GM19239 (cell line): ENCODE data around the gene TBC1D5.
"Not testable (repeated sequence)": the region's sequence is repeated elsewhere in the genome, so short reads cannot be mapped to it uniquely, and the experiment has no call there.

Source experiments
- DNase-seq: peaks from one replicate; pipeline ENCODE4 v3.0.0; 2011; ENCODE audit warnings: low spot score; ENCODE audit not compliant: insufficient read length
- FAIRE-seq: peaks from 2 replicates; lab custom pipeline; 2011; peaks lifted over from hg19 to GRCh38; lab: Jason Lieb, UNC

TBC1D5 gene

DNA sequence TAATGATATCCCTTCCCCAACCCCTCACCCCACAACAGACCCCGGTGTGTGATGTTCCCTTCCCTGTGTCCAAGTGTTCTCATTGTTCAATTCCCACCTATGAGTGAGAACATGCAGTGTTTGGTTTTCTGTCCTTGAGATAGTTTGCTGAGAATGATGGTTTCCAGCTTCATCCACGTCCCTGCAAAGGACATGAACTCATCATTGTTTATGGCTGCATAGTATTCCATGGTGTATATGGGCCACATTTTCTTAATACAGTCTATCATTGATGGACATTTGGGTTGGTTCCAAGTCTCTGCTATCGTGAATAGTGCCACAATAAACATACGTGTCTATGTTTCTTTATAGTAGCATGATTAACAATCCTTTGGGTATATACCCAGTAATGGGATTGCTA, 129.4 kb downstream of the TBC1D5 start:
- DNase-seq, result not testable (repeated sequence)

DNA sequence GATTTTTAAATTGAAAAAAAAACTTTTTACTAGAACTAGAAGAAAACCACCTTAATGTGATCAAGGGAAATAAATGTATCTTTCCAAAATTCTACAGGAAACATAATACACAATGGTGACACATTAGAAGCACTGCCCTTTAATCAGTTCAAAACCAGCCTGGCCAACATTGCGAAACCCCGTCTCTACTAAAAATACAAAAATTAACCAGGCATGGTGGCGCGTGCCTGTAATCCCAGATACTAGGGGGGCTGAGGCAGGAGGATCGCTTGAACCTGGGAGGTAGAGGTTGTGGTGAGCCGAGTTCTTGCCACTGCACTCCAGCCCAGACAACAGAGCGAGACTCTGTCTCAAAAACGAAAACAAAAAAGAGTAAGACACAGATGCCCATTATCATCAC, 134.5 kb downstream of the TBC1D5 start:
- FAIRE-seq (no peak), DNase-seq (no peak)

More for the DNA sequence above, 129.4 kb downstream of the TBC1D5 start:
- FAIRE-seq, result not testable (repeated sequence)

DNA sequence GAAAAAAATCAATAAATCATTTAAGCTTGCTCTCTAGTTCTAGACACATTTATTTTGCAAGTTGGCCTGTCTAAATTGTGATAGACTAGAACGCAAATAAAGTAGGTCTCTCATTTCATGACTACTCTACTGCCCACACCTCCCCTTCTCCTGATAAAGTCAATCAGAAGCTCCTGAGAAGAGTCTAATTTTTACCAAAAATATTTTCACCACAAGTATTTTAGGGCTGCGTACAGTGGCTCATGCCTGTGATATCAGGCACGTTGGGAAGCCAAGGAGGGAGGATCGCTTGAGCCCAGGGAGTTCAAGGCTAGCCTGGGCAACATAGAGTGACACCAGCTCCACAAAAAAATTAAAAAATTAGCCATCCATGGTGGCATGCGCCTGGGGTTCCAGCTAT, 136.5 kb downstream of the TBC1D5 start:
- FAIRE-seq, result no peak
- DNase-seq, result no peak

DNA sequence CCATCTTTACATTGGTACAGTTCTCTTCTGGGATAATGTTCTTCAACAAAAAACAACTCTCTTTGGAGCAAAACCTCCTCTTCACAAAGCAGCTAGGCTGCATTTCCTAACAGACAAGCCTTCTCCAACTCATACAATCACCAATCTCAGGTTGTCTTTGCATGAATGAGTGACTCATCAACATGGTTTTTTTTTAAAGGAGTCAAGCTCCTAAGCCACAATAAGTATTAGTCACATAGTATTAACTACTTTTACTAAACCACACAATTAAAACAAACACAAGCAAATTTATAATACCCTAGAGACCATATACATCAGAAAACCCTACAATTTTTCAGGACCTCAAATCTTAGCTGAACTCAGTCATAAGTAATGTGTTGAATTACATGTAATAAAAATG, 137.4 kb downstream of the TBC1D5 start:
- DNase-seq (no peak), FAIRE-seq (no peak)

DNA sequence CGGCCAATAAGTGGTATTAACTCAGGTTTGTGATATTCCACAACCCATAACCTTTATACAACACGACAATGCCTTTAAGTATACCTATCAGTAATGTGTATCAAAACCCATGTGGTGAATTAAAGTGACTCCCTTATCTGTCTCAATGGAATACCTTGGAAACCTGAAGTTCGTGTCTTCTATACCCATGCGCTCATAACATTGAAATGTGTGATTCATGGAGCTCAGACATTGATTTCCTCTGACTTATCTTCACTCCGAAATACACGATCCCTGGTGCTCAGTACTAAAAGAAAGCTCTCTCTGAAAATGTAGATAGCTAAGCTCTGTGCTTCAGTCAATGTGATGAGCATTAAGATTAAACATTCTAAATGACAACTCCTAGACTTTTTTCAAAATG, 140.3 kb downstream of the TBC1D5 start:
- DNase-seq (no peak), FAIRE-seq (no peak)

DNA sequence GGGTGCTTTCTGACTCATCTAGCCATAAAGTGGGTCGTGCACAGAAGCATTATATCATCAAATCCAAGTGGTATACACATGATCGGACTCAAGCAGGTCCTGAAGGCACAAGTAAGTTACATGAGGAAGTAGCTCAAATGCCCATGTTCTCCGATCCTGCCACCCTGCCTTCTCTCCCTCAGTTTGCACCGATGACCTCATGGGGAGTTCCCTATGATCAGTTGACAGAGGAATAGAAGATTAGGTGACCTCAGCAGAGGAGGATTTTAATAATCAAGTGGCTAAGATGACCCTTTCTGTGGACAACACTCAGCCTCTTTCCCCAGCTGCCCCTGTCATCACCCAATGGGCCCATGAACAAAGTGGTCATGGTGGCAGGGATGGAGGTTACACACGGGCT, 149.5 kb downstream of the TBC1D5 start:
- FAIRE-seq (no peak), DNase-seq (no peak)

DNA sequence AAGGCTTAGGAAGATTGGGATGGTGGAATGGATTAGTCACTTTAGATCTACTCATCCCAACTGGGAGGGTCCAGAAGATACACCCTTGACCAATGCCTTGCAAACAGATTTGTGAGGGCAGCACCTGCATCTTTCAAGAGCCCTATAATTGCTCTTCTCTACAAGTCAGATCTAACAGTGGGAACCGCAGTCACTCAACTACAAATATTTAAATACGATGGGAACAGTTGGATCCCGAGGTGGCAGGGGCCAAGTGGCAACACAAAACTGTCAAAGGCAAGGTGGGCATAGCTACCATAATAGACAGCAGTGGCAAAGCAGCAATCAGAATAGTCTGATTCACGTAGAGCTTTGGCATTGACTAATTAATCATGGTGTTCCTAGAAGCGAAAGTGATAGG, 152.0 kb downstream of the TBC1D5 start:
- no peak for FAIRE-seq

DNA sequence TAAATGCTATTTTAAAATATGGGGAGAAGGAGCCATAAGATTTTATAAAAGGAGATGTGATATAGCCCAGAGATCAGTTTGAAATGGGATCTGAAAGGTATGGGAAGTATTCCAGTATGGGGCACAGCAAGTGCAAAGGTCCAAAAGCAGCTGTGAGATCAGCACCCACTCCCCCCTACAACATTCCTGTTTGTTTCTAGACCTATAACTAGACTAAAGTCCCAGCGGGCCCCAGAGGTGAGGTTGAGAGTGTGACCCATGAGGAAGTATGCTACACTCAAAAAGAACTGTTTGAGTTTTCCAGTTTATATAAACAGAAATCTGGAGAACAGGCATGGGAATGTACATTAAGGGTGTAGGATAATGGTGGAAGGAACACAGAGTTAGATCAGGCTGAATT, 152.5 kb downstream of the TBC1D5 start:
- DNase-seq (no peak), FAIRE-seq (no peak)

More for the DNA sequence above, 152.0 kb downstream of the TBC1D5 start:
- DNase-seq, result no peak

DNA sequence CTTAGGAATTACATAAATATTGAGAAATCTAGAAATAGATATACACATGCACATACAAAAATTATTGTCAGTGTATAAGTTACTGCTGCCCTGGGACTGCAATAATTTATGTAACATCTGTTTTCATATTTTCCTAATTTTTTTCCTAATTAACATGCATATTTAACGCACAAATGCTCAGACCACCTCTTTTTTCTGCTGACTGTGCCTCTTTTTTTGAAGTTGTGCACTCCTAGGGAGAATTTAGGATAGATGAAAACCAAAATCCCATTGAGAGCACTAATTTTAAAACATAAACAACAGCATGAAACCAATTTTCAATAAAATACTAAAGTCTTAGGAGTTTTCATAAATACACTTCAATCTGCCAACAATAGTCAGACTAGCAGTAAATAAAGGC, 154.0 kb downstream of the TBC1D5 start:
- no peak for FAIRE-seq
- DNase-seq, result no peak

DNA sequence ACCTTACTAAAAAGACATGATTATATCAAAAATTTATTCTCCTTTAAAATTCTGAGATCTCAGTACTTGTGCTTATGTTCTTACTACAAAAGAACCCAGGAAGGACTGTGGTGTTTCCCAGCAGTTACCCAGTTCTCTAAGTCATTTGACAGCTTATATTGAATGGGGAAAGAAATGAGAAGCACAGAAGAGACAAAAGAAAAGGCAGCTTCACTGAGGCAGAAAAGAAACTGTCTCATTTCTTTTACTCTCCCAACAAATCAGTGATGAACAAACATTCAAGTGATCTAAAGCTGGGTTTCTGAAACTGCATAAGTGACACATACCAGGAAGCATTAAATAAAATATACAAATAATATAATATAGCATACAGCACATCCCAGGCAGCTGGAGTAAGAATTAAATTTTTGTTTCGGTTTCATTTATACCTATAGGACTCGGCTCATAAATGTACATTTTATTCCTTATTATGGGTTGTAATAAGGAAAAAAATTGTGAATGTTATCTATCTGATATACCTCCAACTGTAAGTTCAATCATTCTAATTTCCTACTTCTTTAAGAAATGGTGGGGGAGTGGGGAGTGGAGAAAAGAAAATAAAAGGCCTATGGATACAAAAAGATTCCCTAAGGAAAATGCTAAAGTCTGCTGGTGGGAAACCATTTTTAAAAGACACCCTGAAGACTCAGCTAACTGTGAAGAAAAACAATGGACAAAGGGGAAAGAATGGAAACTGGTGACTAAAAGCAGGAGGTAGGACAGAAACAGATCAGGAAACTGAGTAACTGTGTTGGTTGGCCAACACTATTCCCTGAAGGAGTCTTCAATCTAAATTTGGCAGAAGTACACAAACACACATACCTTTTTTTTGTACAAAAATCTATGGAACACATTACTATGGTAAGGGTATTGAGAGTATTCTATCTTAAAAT, 156.8 kb downstream of the TBC1D5 start:
- peak; percentile 23 for FAIRE-seq
- no peak for DNase-seq

DNA sequence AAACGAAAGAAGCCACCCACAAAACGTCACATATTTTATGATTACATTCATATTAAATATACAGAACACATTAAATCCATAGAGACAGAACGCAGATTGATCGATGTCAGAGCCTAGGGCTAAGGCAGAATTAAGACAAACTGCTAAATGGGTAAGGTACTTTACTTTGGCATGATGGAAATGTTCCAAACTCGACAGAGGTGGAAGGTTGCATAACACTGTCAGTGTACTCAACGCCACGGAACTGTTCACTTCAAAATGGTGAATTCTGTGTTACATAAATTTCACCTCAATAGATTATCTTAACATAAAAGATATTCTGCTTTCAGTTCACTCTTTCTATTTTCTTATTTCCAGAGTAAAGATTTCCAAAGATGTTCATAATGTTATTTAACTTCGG, 158.4 kb downstream of the TBC1D5 start:
- FAIRE-seq (no peak), DNase-seq (no peak)

DNA sequence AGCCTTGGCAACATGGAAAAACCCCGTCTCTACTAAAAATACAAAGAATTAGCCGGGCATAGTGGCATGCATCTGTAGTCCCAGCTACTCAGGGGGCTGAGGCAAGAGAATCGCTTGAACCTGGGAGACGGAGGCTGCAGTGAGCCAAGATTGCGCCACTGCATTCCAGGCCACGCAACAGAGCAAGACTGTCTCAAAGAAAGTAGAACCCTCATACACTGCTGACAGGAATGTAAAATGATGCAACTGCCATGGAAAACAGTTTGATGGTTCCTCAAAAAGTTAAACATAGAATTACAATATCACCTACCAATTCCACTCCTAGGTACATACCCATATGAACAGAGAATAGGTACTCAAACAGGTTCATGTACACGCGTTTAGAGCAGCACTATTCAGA, 158.9 kb downstream of the TBC1D5 start:
- DNase-seq (no peak), FAIRE-seq (no peak)

DNA sequence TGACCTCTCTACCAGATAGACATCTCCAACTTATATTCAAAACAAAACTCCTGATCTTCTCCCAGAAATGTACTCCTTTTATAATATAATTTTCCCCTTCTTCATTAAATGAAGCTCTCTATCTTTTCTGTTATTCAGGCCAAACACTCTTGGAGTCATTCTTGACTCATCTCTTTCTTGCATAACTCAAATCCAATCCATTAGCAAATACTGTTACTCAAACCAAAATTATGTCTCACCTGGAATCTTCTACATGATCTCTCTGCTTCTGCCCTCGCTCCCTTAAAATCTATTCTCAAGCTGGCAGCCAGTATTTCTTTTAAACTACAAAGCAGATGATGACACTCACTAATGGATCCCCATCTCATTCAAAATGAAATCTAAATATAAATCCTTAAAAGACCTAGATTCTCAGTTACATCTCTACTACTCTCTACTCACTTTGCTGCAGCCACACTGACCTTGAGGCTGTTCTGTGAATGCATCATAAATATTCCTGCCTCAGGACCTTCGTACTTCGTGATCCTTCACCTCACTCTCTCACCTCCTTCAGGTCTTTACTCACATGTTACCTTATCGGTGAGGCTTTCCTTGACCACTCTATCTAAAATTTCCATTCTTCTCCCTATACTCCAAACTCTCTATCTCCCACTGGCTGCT, 160.9 kb downstream of the TBC1D5 start:
- DNase-seq (no peak), FAIRE-seq (no peak)

DNA sequence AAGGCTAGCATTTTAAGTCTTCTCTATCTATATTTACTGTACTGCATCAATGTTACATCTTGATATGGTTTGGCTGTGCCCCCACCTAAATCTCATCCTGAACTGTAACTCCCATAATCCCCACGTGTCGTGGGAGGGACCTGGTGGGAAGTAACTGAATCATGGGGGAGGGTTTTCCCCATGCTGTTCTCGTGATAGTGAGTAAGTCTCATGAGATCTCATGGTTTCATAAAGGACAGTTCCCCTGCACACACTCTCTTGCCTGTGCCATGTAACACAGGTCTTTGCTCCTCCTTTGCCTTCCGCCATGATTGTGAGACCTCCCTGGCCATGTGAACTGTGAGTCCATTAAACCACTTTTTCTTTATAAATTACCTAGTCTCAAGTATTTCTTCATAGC, 161.5 kb downstream of the TBC1D5 start:
- no peak for DNase-seq
- peak; percentile 75 for FAIRE-seq

DNA sequence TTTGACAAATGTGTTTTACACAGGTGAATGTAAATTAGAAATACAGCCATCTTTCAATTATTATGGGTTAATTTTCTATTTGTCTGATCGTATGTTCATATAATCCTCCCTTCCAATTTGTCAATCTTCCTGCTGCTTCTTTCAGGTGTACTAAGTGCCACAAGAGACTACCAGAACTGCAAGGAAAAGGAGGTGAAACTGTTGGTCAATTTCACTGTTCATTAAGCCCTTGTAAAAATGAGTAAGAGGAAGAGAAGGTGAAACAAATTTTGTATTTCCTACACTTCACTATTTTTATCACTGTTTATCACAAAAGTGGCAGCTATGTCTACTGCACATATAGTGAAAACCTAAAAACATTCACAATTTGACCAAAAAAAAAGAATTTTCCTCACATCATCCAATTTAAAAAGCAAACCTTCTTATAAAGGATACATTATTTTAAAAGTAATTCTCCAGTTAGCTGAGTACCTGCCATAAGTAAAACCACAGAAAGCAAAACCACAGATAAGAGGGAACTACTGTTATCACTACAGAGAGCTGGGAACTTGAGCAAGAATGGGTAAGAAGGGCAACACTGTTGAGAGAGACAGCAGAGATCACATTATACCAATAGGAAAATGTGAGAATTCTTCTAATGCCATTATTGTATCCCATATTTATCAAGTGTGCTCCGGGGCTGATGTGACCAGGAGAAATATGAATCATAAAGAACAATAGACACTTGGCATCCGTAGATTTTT, 163.0 kb downstream of the TBC1D5 start:
- peak; percentile 89 for FAIRE-seq
- no peak for DNase-seq

DNA sequence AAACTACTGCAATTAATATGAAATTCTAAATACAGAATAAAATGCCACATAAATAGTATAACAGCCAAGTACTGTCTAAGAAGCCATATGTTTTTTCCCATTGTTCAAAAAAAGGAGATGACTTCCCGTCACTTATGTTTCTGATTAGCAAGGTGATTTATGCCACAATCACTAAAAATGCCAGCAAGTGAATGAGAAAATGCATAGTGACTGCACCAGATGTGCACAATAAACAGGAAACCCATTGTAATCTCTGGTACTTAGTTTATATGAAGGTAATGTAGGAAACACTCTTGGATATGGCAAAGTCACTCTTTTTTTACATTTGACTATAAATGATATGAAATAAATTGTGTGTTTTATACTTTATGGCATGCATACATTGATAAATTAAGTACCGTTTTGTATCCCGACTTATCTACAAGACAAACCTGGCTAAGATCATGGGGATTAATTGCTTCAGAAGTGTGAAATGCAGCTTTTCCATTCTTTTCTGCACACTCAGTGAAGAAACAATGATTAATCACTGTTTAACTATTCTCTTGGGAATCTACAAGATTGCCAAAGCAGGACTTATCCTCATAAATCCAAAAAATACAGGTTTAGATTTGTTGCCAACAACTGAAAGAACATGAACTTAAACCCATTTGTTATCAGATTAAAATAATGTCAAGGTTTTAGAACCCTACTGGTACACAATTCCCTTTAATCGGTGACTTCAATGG, 164.5 kb downstream of the TBC1D5 start:
- DNase-seq, result no peak
- peak; percentile 59 for FAIRE-seq

DNA sequence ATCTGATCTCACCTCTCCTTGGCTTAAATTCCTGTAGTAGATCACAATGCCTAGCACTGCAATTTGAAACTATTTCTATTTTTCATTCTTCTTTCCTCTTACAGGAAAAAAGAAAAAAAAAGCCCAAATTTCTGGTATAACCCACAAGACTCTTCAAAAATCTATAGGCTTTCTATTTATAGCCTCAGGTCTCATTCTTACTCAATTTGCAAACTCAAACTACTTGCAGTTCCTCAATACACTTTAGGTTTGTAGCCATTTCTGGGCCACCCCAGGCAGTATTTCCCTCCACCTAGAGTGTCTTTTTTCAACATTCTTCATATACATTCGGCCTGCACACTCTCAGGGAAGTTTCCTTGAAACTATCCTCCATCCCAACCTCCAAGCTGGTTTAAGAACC, 169.0 kb downstream of the TBC1D5 start:
- DNase-seq (no peak), FAIRE-seq (peak; percentile 88)

DNA sequence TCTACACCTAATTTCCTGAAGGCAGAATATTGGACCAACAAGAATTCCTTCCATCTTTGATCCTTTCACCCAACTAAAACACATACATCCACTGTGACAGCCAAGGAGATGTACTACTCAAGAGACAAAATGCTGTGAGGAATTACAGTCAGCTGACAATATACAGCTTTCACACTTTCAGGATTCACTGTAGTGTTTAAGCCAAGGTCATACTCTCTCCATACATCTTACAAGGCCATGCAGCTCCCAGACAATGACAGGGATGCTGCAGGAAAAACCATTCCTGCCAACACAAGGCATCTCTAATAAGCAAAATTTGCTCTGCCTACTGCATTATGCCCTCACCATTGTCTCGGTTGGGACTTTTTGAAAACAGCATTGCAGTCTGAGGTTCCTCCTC, 170.7 kb downstream of the TBC1D5 start:
- DNase-seq (no peak), FAIRE-seq (peak; percentile 64)

DNA sequence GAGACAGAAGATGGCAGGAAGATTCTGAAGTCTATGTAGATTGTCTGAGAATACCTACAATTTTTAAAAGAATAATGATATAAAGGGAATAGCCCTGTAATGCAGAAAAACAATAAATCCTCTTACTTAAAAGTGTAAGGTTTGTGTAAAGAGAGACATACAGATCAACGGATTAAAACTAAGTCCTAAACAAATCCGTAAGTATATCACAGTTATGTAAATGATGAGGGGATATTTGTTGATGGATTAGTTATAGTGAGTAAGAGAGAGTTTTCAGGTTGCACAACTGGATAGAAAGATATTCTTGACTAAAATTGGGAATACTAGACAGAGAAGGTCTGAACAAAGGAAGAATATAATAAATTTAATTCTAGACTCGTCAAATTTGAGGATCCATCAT, 179.6 kb downstream of the TBC1D5 start:
- DNase-seq (no peak), FAIRE-seq (no peak)

DNA sequence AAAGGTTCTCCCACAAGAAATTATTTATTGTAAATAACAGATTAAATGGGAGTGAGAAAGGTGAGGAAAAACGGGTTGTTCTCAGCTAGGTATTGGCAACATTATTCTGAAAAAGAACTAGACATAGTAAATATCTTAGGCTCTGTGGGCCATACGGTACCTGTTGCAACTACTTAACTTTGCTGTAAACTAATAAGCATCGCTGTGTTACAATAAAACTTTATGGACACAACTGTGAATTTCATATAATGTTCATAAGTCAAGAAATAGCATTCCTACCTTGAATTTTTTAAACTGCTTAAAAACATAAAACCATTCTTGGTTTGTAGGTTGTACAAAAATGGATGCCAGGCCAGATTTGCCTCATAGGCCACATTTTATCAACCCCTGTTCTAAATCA, 183.9 kb downstream of the TBC1D5 start:
- DNase-seq, result no peak
- FAIRE-seq, result no peak
